GM21360 (cell line): ENCODE measurements around the gene ZNF474.
A peak's percentile ranks its signal among the peaks of the same experiment; 100 is the strongest.

Experiments
- ATAC-seq: cut with Tn5 transposase; IDR thresholded peaks from one replicate; pipeline ENCODE4 v1.9.1; 2021; ENCODE audit warnings: mild to moderate bottlenecking, moderate library complexity; ENCODE audit not compliant: unreplicated experiment

ZNF474 gene

GRCh38 chr5:122179701-122180100 is 50.4 kb downstream of the ZNF474 start:
- no peak for ATAC-seq

GRCh38 chr5:122180146-122180712 is 50.9 kb downstream of the ZNF474 start:
- no peak for ATAC-seq

- ATAC-seq: no peak
Measured at GRCh38 chr5:122180863-122181548, 51.7 kb downstream of the ZNF474 start.

- no peak for ATAC-seq
Measured at GRCh38 chr5:122181863-122182262, 52.5 kb downstream of the ZNF474 start.

GRCh38 chr5:122182491-122182921 is 53.2 kb downstream of the ZNF474 start:
- ATAC-seq: no peak

- ATAC-seq: no peak
Measured at GRCh38 chr5:122183098-122183787, 53.9 kb downstream of the ZNF474 start.

- ATAC-seq: no peak
Measured at GRCh38 chr5:122183788-122184170, 54.4 kb downstream of the ZNF474 start.

GRCh38 chr5:122184676-122185255 is 55.4 kb downstream of the ZNF474 start:
- no peak for ATAC-seq

GRCh38 chr5:122187426-122187825 is 58.1 kb downstream of the ZNF474 start:
- no peak for ATAC-seq

GRCh38 chr5:122190156-122190555 is 60.8 kb downstream of the ZNF474 start:
- ATAC-seq: no peak

GRCh38 chr5:122192497-122193496 is 63.5 kb downstream of the ZNF474 start:
- ATAC-seq: peak; percentile 79

- ATAC-seq: no peak
Measured at GRCh38 chr5:122195802-122196394, 66.6 kb downstream of the ZNF474 start.

- ATAC-seq: no peak
Measured at GRCh38 chr5:122199146-122199545, 69.8 kb downstream of the ZNF474 start.

GRCh38 chr5:122200450-122200849 is 71.1 kb downstream of the ZNF474 start:
- no peak for ATAC-seq

- ATAC-seq: no peak
Measured at GRCh38 chr5:122200865-122201264, 71.5 kb downstream of the ZNF474 start.

GRCh38 chr5:122201365-122201764 is 72.0 kb downstream of the ZNF474 start:
- no peak for ATAC-seq

- no peak for ATAC-seq
Measured at GRCh38 chr5:122202952-122203351, 73.6 kb downstream of the ZNF474 start.
